ENCODE results near the gene USP53.

DNA sequence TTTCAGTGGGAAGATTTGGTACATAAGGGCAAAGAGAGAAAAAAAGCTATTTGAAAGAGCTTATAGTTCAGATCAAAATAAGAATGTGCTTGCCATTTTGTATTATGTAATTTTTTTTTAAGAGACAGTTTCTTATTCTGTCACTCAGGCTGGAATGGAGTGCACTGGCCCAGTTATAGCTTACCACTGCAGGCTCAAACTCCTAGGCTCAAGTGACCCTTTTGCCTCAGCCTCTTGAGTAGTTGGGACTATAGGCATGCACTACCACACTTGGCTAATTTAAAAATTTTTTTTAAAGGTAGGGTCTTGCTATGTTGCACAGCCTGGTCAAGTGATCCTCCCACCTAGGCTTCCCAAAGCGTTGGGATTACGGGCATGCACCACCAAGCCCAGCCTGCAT is 22.2 kb upstream of the USP53 start:
- TF ChIP-seq CTCF (IDR thresholded peaks at IDR 0.05; ENCODE audit: low read length) (no peak), EZH2 (optimal IDR thresholded peaks at IDR 0.05; ENCODE audit: low read depth, low read length) (no peak)

Measured in MM.1S (cell line).